Measurements from ENCODE around the gene EXOSC3.

Gene EXOSC3

DNA sequence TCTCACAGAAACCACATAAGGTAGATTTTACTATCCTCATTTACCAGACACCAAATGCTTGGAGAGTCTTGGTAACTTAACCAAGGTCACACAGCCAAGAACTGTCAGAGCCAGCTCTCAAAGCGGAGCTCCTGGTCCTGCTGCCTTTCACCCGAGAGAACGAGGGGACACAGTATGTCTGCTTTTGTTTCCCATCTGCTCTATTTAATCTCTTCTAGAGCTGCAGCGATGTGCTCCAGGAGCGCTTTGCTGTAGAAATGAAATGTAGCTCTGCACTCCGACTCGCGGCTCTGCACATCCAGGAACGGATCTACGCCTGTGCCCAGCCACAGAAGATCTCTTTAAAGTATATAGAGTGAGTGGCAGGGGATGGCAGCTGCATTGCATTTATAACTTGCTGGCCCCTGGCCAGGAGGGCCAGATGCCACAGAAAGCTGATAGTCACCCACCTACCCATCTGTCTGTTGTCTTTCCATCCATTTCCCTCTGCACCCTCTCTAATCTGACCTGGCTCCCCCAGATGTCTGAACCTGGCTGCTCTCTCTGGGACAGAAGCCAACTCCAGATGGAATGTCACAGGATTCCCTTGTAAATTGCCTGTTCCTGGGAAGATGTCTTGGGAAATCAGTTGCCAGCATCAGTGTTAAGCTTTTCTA, 52.6 kb downstream of the EXOSC3 start:
- H3K4me1 Mint-ChIP-seq: no peaks in the 10 kb centered on the region
- no peaks in the 10 kb centered on the region for H3K27me3 Mint-ChIP-seq
- H3K36me3 Mint-ChIP-seq (ENCODE audit: low read depth): no peaks in the 10 kb centered on the region
- no peaks in the 10 kb centered on the region for H3K9me3 Mint-ChIP-seq
- no peak overlapping the region for H3K27ac Mint-ChIP-seq
- ATAC-seq: no peak
- no peak for DNase-seq
- no peak overlapping the region for H3K4me3 Mint-ChIP-seq

DNA sequence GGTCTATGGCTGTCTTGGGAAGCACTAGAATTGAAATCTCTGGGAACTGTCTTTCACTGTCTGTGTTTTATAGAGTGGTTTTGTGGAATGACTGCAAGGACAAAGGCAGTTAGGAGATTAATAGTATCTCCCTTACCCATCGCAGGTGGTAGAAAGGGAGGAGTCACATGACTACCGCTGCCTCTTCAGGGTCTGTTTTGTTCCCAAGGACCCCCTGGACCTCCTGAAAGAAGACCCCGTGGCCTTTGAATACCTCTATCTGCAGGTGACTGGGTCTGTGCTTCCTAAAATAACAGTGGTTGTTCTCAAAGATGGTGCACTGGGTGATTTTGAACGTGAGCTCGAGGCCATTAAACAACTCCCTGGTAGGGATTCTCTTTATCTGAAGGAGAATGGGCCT, 54.0 kb downstream of the EXOSC3 start:
- Mint-ChIP-seq H3K27ac (no peak overlapping the region), H3K4me3 (no peak overlapping the region), H3K36me3 (ENCODE audit: low read depth) (no peaks in the 10 kb centered on the region), H3K27me3 (no peaks in the 10 kb centered on the region), H3K9me3 (no peaks in the 10 kb centered on the region), H3K4me1 (no peaks in the 10 kb centered on the region)
- ATAC-seq: no peak
- no peak for DNase-seq

DNA sequence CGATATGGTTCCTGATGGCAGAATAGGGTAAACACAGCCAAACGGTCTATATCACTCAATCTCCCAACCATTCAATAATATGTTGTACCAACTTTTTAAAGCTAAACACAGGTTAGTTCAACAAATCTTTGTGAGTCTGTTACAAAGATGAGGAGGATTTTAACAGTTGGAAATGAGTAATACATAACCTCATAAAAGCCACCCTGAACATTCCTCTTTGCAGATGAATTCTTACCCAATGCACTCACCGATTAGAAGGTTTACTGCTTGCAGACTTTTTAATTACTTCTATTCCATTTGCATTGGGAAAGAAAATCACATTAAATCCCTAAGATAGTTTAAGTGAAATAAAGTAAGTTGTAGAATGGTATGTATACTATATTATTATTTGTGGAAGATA, 54.6 kb downstream of the EXOSC3 start:
- no peak for DNase-seq
- no peak for ATAC-seq
- Mint-ChIP-seq H3K27ac (no peak overlapping the region), H3K4me3 (no peak overlapping the region), H3K4me1 (no peaks in the 10 kb centered on the region), H3K9me3 (no peaks in the 10 kb centered on the region), H3K36me3 (ENCODE audit: low read depth) (no peaks in the 10 kb centered on the region), H3K27me3 (no peaks in the 10 kb centered on the region)
